Measurements from ENCODE around the gene KCNG1.

KCNG1 gene

GRCh38 chr20:51012357-51012756 lies 10.6 kb downstream of the KCNG1 start:
- no peak for DNase-seq (ENCODE audit: low read depth)

GRCh38 chr20:51011479-51011878 lies 11.4 kb downstream of the KCNG1 start:
- DNase-seq (ENCODE audit: low read depth) = no peak

- no peak for DNase-seq (ENCODE audit: low read depth)
Observed at GRCh38 chr20:51010932-51011331, 12.0 kb downstream of the KCNG1 start.

GRCh38 chr20:51010043-51010365 lies 12.9 kb downstream of the KCNG1 start:
- DNase-seq (ENCODE audit: low read depth) = no peak

GRCh38 chr20:51009303-51010042 lies 13.4 kb downstream of the KCNG1 start:
- DNase-seq (ENCODE audit: low read depth) = no peak

GRCh38 chr20:51008718-51009117 lies 14.2 kb downstream of the KCNG1 start:
- no peak for DNase-seq (ENCODE audit: low read depth)

DNA sequence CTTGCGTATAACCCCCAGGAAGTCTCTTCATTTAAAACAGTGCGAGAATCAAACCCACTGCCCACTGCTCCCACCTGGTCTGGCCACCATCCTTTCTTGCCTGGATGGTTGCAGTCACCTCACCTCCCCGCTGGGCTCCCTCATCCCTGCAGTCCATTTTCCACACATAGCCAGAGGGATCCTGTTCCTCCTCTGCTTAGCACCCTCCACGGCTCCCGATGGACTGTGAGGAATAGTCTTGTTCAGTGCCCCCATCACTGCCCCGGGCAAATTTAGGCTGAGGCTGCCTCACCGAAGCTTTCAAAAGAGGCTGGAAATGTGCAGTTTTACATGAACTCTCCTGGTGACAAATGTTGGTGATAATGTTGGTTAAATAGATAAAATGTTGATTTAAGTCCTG lies 17.7 kb downstream of the KCNG1 start:
- DNase-seq (ENCODE audit: low read depth) = no peak

DNA sequence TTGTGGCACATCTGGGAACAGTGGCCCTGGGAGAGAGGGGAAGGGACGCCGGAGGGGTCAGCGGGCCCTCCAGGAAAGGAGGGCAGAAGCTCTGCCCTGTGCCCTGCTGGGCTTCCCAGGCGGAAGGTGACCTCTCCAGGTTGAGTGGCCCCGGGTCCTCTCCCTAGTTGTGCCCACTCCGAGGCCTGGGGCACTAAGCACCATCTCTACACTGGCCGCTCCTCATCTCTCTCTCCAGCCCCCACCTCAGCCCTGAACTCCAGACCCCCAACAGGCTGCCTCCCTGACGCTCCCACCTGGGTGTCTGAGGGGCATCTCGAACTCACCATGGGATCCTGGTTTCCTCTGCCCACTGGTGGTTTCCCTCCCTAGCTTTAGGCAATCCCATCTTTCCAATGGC lies 18.1 kb downstream of the KCNG1 start:
- no peak for DNase-seq (ENCODE audit: low read depth)

DNA sequence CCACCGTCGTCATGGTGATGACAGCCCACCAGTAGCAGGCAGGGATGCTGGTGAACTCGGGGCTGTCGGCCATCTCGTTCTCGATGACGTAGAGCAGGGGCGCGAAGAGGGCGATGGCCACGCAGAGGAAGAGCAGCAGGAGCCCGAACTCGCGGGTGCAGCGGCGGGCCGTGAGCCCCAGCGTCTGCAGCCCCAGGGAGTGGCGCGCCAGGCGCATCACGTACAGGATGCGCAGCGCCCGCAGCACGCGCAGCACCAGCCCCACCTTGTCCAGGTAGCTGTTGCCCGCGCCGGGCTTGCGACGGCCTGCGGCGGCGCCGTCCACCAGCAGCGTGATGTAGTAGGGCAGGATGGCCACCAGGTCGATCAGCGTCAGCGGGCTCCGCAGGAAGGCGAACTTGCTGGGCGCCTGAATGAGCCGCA lies 18.6 kb downstream of the KCNG1 start:
- DNase-seq (ENCODE audit: low read depth) = no peak

- DNase-seq (ENCODE audit: low read depth) = no peak
Observed at GRCh38 chr20:51003753-51004152, 19.2 kb downstream of the KCNG1 start.

DNA sequence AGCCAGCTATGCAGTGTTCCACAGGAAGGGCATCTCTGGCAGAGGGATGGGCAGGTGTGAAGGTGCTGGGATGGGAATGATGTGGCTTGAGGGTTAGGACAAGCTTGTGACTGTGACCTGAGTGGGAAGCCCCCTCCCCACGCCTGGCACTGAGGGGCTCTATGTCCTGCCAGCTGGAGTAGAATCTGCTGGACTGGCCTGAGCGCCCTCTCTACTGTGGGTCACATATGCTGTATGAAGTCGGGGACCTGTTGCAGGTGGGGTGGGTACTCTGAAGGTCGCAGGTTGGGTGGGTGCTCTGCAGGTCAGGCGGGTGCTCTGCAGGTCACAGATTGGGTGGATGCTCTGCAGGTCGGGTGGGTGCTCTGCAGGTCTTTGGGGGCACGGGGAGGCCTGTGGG lies 20.3 kb downstream of the KCNG1 start:
- no peak for DNase-seq (ENCODE audit: low read depth)

DNA sequence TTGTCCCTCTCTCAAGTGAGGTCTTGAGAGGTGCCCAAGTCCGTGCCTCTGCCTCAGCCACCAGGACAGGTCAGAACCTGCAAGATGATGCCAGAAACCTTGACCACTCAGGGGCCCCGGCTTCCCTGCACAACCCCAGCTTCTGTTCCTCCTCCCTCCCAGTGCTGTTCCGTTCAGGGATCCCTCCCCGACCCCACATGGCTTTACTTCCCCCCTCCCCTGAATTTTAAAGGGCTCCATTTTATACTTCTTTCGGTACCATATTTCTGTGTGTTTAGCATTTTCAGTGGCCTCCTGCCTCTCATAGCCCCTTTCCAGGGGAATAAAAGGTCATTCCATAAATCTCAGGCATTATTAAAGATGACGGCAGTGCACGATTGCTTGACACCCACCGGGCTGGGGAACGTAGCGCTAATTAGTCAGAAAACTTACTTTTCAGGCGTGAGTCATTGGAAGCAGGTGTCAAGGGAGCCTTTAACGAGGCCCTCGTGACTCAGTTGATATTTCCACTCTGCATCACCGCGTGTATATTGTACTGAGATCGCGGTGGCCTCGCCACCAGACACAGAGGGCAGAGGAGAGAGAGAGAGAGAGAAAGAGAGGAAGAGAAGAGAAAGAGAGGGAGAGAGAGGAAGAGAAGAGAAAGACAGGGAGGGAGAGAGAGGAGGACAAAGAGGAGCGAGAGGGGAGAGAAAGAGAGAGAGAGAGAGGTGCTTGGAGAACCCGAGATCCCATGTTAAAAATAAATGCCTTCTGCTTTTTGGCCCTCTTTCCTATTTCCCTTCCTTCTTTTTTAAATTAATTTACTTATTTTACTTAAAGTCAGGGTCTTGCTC lies 21.3 kb downstream of the KCNG1 start:
- DNase-seq (ENCODE audit: low read depth) = no peak

GRCh38 chr20:50999355-50999754 lies 23.6 kb downstream of the KCNG1 start:
- DNase-seq (ENCODE audit: low read depth) = no peak

DNA sequence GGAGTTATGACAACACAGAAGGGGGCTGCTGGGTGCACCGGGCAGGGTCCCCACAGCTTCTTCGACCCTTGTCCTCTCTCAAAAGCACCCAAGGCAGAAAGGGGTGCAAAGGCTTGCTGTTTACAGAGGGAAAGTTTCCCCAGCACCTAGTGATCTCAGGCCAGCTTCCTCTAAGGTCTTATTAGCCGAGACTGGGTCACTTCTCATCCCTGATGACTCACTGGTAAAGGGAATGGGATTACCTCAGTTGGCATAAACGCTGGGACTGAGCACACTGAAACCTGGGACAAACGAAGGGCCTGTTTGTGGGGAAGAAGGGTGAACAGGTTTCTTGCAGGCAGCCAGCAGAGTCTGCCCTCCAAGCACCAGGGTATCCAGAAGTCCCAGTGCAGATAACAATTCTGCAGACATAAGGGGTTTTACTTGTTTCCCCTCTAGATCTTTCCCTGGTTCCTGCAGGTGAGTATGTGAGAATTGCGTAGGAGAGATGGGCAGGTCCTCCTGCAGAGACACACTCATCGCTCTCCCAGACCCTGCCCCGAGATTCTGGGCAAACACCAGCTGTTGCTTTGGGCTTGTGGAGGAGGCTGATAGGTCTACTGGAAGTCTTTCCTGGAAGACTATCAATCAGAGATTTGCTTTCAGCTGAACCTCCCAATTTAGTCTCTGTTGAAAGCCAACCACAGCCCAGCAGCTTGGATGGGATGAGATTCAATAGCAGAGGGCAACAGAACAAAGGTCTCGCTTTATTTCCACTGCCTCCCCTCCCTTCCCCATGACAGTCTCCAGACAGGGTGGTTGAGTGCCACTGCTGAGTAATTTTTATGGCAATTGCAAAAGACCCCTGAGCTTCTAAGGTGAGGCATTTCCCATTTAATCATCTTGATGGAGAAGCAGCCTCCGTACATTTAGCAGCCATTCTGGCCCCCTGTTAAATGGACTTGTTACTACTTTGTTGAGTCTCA lies 25.7 kb downstream of the KCNG1 start:
- no peak for DNase-seq (ENCODE audit: low read depth)

- DNase-seq (ENCODE audit: low read depth) = no peak
Observed at GRCh38 chr20:50995506-50995905, 27.4 kb downstream of the KCNG1 start.

DNA sequence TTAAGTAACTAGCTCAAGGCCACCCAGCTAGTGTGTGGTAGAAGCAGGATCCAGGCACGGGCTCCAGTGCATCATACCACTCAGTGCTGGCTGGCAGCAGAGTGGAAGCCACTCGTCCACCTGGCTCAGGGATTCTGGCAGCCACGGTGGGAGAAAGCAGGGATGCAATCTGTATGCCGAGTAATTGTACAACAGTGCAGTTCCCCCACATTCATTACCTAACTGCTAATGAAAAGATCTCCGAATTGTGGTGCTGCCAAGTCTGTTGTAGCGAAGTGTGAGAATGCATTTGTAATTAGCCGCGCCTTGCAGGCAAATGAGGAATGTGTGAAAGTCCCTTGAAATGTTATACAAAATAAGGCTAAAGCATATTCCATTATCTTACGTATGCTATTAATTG lies 29.0 kb downstream of the KCNG1 start:
- DNase-seq (ENCODE audit: low read depth) = no peak

DNA sequence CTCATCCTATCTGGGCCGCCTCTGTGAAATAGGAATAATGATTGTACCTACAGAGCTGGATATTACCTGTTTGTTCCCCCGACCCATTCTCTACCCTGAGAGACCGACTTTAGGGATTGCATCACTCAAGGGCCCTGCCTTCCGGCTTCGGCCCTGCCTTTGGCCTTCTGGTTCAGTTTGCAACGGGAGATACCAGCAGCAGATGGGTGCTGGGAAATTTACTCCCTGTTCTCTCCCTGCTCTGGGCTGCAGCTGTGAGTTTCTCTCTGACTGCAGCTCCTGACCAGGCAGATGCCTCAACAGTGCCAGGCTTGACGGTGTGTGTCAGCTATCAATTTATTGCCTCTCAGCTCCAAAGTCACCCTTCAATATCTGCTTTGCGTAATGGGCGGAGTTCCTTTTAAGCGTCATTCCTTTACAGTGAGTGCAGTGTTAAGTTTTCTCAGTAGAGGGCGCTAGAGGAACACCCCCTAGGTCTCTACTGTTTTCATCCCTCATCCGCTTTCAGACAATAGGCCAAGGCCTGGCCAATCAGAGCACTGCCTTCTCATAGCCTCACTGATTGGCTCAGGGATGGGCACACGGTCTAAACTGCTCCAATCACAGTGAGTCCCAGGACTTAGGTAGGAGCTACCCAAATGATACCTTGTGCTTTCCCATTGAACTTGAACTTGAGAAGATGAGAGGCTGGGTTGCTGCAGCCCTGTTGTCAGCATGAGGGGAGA lies 30.0 kb downstream of the KCNG1 start:
- no peak for DNase-seq (ENCODE audit: low read depth)

- no peak for DNase-seq (ENCODE audit: low read depth)
Observed at GRCh38 chr20:50992336-50992732, 30.6 kb downstream of the KCNG1 start.

DNA sequence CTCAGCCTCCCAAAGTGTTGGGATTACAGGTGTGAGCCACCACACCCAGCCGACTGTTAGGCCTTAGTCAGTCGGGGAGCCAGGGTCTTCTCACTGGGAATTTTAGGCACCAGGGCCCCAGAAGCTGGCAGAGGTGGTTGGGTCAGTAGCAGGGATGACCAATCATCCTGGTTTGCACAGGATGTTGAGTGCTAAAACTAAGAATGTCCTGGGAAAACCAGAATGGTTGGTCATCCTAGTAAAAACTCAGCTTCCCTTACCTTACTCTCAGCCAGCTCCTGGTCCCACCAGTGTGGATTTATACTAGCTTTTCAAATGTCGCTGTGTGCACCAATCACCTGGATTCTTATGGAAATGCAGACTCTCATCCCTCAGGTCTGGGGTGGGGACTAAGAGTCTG lies 31.8 kb downstream of the KCNG1 start:
- DNase-seq (ENCODE audit: low read depth) = no peak

GRCh38 chr20:50987493-50988210 lies 35.3 kb downstream of the KCNG1 start:
- peak; percentile 53 for DNase-seq (ENCODE audit: low read depth)

GRCh38 chr20:50983321-50983720 lies 39.6 kb downstream of the KCNG1 start:
- DNase-seq (ENCODE audit: low read depth) = no peak
